EH (cell line): Measurements from ENCODE around the gene DLD.
"Not testable (repeated sequence)": the region's sequence is repeated elsewhere in the genome, so short reads cannot be mapped to it uniquely, and the experiment has no call there.

ENCODE experiments used
- DNase-seq: peaks from one replicate; pipeline ENCODE4 v3.0.0-alpha.2; 2015; ENCODE audit warnings: low read depth

Gene DLD

DNA sequence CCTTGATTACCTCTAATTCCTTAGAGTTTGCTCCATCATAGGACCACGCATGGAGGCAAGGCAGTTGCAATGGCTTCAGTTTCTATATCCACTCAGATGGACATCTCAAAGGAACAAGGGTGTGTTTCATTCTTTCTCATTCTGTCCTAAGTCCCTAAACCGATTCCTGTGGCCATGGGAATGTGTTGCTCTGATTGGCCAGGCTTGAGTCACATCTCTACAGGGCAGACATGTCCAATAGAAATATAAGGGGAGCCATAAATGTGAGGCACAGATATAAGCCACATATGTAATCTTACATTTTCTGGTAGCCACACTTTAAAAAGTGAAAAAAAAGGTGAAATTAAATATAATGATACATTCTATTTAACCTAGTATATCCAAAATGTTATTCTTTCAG is 16.9 kb upstream of the DLD start:
- DNase-seq = no peak

DNA sequence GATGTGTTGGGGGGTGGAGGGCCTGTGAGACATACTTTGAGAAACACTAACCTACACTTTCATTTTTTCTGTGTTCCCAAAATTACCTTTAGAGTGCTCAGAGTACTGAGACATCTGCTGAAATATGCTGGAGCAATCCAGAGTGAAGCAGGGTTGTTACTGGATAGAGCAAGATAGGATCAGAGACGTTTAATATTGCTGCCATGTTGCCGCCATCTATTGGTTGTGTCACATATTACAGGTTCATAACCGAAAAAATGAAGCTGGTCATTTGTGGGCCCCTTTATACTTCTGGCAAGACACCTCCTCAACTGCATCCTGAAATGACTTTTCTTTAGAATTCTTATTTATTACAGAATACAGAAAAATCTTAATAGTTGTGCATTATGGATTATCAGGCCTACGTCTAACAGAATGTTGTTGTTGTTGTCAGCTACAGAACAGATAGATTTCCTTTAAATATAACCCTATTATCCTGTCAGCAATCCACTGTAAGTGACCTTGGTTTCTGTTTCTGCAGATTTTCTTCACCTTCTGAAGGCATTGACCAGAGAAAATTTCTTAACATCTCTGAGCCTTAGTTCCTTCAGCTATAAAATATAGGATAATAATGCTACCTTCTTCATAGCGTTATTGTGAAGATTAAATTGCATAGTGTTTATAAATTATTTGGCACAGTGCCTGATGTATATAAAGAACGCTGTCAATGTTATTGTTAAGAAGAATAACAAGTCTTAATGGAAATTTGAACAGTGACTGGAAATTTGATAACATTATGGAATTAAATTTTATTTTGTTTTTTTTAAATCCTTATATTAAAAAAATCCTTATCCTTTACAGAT is 16.2 kb upstream of the DLD start:
- peak; percentile 68 for DNase-seq

DNA sequence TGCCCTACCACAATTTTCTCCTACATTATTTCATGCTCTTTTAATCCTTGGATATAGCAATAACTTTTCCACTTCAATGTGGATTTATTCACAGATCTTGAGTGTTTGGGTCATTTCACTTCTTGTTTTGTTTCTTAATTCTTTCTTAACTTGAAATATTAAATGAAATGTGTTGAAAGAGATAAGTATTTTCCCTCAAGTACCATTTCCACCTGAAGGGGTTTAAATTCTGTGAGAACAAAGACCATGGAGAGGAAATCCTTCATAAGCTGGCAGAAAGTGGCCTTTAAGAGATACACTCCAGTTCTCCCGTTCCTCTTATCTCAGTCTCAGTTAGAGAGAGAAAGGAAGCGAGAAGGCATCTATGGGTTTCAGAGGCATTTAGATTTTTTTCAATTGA is 14.1 kb upstream of the DLD start:
- DNase-seq = no peak

DNA sequence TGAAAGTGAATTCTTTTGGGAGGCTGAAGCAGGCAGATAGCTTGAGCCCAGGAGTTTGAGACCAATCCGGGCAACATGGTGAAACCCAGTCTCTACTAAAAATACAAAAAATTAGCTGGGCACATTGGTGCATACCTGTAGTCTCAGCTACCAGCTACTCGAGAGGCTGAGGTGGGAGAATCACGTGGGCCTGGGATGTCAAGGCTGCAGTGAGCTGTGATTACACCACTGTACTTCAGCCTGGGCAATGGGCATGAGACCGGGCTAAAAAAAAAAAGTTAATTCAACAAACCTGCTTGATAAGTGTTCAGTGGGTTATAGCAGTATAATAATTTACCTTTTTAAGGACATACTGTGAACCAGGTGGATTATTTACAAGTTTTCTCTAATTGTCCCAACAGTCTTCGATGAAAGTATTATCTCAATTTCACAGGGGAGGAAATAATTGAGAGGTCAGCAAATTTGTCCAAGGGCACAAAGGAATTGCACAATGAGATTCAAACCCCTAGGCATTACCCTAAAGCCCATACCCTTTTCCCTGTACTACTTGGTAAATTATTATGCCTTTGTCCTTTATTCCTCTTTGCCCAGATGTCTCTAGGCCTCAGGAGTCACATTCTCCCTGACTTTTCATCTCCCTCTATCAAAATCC is 13.1 kb upstream of the DLD start:
- no peak for DNase-seq

DNA sequence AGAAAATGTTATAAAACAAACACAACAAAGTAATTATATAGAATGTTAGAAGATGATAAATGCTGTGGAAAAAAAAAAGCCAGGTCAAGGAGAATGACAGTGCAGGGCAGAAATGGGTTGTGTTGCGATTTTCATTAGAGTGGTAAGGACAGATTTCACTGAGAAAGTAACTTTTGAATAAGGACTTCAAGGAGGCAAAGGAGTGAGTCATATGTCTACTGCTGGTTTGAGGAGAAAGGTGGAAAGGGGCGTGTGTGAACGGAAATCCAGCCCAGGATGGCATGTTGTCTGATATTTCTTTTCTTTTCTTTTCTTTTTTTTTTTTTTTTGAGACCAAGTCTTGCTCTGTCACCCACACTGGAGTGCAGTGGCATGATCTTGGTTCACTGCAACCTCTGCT is 12.3 kb upstream of the DLD start:
- no peak for DNase-seq

DNA sequence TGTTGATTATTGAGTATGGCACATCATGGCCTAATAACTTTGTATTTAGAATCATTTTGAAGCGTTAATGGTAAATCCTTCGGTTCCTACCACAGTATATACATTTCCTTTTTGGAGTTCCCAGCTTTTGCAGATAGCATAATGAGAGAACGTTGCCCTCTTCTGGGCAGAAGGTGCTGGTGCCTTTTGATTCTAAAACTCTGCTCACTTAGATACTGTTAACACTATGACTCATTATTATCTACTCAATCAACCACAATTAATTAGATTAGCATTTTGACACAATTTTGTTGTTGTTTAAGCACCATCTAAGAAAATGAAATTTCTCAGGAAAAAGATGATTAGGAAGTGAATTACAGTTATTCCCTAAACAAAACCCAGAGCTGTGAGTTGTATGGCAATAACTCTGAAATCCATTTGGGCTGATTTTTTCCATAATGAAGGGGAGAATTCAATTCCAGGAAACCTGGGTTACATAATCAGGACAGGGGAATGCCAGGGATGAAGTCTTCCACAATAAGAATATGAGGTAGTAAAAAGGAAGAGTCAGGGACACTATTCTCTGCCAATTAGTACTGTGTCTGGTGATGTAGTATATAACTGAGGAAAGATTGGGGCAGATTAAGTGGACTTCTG is 11.5 kb upstream of the DLD start:
- peak; percentile 70 for DNase-seq

DNA sequence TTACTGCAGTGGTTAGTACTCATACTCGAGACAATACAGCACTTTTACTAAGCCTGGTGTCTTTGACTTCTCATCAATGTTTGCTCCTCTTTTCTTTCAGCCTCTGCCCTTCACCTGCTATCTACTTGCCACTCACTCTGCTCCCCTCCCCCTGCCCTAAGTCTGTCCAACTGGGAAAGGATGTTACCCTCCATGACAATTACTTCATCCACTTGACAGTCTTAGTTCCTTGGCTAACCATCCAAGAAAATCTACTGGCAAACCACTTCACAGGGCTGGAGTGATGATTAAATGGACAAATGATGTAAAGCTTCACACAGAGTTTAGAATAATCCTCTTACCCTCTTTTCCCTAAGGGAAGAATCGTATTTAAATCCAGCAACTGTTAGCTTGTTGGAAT is 8.2 kb upstream of the DLD start:
- DNase-seq = no peak

DNA sequence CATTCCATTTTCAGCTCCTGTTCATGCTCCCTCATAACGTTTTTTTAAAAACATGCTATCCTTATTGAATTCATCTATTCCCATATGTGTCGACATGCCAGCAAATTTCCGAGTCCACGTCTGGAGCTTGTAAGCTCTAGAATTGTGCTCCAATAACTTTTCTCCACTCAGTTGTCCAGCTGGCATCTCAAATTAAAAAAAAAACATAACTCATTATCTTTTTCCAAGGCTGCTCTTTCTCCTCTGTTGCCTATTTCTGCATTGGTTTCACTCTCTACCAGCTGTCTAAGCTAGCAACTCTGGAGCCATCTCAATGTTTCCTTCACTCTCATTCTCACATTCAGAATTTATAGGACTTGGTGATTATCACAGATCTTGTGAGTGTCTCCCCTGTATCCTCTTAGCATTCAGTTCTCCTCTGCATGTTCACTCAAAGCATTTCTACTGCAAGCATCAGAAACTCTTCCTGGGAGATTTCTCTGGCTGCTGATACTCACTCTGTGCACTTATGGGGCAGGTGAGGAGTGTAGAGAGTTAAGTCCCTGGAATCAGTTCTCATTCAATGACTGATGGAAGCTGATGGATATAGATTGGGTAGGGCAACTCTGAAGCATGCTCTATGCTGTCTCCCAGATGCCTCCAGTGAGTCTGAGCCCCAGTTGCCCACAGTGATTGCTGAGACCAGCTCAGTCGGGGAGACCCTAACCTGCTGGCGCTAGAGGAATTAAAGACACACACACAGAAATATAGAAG is 6.7 kb upstream of the DLD start:
- DNase-seq = no peak

GRCh38 chr7:107887827-107888226 is 3.2 kb upstream of the DLD start:
- DNase-seq = not testable (repeated sequence)

DNA sequence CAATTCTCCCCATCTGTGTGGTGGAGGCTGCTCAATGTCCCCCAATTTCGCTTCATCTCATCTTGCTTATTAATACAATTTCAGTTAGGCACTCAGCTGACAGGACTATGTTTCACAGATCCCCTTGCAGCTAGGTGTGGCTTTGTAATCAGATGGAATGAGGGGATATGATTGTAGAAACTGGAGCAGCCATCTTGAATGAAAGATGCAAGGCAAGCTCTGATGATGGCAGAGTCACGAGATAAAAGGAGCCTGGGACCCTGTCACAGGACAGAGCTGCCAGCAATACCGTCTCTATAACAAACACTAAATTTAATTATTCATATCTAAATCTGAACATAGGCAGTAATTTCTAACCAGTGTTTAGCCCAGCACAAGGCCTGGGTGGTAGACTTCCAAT is 991 bp upstream of the DLD start:
- DNase-seq = no peak

GRCh38 chr7:107890493-107890961 is 456 bp upstream of the DLD start:
- DNase-seq = no peak

GRCh38 chr7:107891636-107892366 is 818 bp downstream of the DLD start:
- no peak for DNase-seq

- not testable (repeated sequence) for DNase-seq
These were observed 1.4 kb downstream of the DLD start for GRCh38 chr7:107892367-107892741.

- DNase-seq = no peak
These were observed 8.1 kb downstream of the DLD start for GRCh38 chr7:107898997-107899594.

- no peak for DNase-seq
These were observed 9.6 kb downstream of the DLD start for GRCh38 chr7:107900496-107901015.

GRCh38 chr7:107902381-107902780 is 11.4 kb downstream of the DLD start:
- DNase-seq = peak; percentile 42

DNA sequence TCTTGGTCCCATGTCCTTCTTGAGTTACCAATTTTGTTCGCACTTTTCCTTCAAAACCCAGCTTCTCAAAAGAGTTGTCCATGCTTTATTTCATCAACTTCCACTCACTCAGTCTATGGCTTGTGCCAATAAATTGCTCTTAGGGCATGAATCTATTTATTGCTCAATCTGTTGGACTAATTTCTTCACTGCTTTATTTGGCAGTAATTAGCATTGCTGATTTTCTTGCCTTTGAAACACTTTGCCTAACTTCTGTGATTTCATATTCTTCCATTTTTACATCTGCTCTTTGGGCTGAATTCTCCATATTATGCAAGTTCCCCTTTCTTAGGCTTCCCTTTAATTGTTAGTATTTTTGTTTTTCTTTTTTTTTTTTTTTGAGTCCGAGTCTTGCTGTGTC is 16.8 kb downstream of the DLD start:
- DNase-seq = no peak

GRCh38 chr7:107909445-107909844 is 18.5 kb downstream of the DLD start:
- DNase-seq = no peak

- no peak for DNase-seq
These were observed 21.0 kb downstream of the DLD start for GRCh38 chr7:107911981-107912380.

DNA sequence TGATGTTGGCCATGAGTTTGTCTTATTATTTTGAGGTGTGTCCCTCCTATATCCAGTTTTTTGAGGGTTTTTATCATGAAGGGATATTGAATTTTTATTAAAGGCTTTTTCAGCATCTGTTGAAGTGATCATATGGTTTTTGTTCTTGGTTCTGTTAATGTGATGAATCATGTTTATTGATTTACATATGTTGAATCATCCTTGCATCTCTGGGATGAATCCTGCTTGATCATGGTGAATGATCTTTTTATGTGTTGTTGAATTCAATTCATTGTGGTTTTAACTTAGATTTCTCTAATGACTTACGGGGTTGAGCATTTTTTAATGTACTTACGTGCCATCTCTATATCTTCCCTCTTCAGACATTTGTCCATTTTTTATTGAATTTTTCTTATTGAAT is 22.9 kb downstream of the DLD start:
- DNase-seq = no peak

GRCh38 chr7:107914831-107915230 is 23.8 kb downstream of the DLD start:
- no peak for DNase-seq
